ENCODE data around the gene EOLA1.
A peak's percentile ranks its signal among the peaks of the same experiment; 100 is the strongest.
"Not testable (repeated sequence)": the region's sequence is repeated elsewhere in the genome, so short reads cannot be mapped to it uniquely, and the experiment has no call there.

Gene EOLA1

DNA sequence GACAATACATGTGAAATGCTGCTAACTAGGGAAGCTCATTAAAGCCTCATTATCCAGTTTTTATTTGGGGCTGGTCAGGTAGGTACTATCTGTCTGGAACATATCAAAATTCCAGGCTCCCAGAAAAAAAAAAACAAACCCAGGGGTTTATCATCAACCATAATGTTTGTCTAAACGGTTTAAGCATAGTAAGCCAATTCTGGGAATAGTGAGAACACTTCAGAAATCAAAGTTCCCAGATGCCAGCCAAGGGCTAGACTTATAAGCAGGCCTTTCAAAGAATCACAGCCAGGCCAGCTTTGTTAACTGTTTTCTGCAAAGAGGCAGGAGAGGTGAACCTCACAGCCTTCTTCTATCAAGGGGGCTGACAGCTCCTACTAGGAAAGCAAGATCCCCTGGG lies 43.8 kb upstream of the EOLA1 start:
- TF ChIP-seq, protein P1, sequence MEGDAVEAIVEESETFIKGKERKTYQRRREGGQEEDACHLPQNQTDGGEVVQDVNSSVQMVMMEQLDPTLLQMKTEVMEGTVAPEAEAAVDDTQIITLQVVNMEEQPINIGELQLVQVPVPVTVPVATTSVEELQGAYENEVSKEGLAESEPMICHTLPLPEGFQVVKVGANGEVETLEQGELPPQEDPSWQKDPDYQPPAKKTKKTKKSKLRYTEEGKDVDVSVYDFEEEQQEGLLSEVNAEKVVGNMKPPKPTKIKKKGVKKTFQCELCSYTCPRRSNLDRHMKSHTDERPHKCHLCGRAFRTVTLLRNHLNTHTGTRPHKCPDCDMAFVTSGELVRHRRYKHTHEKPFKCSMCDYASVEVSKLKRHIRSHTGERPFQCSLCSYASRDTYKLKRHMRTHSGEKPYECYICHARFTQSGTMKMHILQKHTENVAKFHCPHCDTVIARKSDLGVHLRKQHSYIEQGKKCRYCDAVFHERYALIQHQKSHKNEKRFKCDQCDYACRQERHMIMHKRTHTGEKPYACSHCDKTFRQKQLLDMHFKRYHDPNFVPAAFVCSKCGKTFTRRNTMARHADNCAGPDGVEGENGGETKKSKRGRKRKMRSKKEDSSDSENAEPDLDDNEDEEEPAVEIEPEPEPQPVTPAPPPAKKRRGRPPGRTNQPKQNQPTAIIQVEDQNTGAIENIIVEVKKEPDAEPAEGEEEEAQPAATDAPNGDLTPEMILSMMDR (IDR thresholded peaks at IDR 0.05; ENCODE audit: low read depth, low read length) = no peak
- no peak for DNase-seq (ENCODE audit: low read depth, low spot score)
- H3K4me3 ChIP-seq (ENCODE audit: low read depth, low read length) = no peak overlapping the region
- in situ Hi-C loops (cut with HindIII; ENCODE audit: low sequenced_read_pairs) = no loop called here

DNA sequence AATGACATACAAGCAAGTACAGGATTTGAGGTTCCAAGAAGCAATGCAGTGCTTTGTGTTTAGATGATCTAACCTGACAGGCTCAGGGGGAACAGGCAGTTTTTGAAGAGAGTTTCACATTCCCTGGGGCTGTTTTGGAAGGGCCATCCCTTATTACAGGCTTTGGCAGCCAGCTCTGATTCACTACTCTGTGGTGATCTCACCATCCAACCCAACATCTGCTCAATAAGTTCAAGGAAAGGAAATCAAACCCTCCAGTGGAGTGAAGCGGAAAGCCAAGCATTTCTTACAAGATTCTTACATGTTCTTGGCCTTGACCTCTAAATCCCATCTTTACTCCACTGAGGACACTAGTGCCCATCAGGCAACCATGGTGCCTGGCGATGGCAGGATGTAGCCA lies 43.2 kb upstream of the EOLA1 start:
- DNase-seq (ENCODE audit: low read depth, low spot score) = peak; percentile 49
- H3K4me3 ChIP-seq (ENCODE audit: low read depth, low read length) = no peak overlapping the region
- in situ Hi-C loops (cut with HindIII; ENCODE audit: low sequenced_read_pairs) = no loop called here
- TF ChIP-seq, protein P1 (IDR thresholded peaks at IDR 0.05; ENCODE audit: low read depth, low read length) = no peak

DNA sequence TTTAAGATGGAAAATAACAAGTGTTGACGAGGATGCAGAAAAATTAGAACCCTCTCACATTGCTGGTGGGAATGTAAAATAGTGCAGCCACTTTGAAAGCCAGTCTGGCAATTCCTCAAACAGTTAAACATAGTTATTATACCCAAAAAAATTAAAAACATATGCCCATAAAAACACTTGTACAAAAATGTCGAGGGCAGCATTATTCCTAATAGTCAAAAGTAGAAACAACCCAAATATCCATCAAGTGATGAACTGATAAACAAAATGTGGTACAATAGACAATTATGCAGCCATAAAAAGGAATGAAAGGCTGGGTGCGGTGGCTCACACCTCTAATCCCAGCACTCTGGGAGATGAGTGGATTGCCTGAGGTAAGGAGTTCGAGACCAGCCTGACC lies 42.0 kb upstream of the EOLA1 start:
- no peak for DNase-seq (ENCODE audit: low read depth, low spot score)
- in situ Hi-C loops (cut with HindIII; ENCODE audit: low sequenced_read_pairs) = no loop called here
- TF ChIP-seq, protein P1 (IDR thresholded peaks at IDR 0.05; ENCODE audit: low read depth, low read length) = no peak
- H3K4me3 ChIP-seq (ENCODE audit: low read depth, low read length) = no peak overlapping the region

DNA sequence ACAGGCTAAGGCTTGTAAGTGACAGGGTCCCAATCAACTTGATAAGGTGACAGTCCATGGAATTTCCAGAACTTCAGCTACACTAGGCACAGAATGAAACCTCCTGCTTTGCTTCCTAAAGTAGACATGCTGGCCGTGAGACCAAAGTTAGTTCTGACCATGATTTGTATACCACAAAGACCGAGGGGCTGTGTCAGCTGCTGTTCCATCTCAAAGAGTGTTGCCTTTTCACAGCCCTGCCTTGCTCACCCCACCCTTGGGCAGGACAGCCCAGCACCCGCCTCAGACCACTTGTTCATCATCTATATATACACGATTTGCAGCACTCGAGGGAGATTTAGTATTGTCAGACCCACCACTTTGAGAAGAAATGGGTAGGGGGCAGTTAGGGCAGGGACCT lies 41.0 kb upstream of the EOLA1 start:
- H3K4me3 ChIP-seq (ENCODE audit: low read depth, low read length) = no peak overlapping the region
- in situ Hi-C loops (cut with HindIII; ENCODE audit: low sequenced_read_pairs) = no loop called here
- TF ChIP-seq, protein P1 (IDR thresholded peaks at IDR 0.05; ENCODE audit: low read depth, low read length) = no peak
- no peak for DNase-seq (ENCODE audit: low read depth, low spot score)

DNA sequence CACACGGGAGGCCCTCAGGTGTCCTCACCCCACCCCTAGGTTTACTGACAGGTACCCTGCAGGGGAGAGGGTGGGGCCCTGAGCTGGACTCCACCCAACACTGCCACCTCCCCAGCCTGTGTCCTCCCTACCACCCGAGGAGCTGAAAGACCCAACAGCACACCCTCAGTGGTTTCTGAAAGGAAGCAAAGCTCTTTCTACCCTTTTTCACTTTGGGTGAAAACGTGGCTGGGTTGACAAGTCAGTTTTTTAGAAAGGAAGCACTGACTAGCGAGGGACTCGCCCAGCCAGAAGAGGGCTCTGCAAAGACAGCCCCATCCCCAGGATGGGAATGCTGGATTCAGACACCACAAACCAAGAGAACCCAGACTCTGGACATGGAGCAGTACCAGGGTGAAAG lies 37.9 kb upstream of the EOLA1 start:
- DNase-seq (ENCODE audit: low read depth, low spot score); in situ Hi-C loops (cut with HindIII; ENCODE audit: low sequenced_read_pairs); H3K4me3 ChIP-seq (ENCODE audit: low read depth, low read length): not testable (repeated sequence)

DNA sequence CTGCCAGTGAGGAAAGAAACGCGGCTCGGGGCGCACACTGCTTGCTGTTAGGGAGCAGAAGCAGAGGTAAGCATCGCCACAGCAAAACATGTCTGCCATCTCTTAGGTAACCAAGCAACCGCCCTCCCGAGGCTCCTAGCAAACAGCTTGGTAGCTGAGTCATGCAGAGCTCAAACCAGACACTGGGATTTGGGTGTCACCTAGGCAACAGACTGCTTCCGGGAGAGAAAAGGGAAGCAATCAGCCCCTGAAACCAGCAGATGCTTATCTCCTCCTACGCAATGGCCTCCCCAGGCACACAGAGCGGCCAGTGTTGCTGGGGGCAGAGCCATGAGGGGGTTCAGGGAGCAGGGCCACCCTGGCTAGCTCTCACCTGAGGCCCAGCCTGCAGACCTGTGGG lies 37.4 kb upstream of the EOLA1 start:
- H3K4me3 ChIP-seq (ENCODE audit: low read depth, low read length); in situ Hi-C loops (cut with HindIII; ENCODE audit: low sequenced_read_pairs): not testable (repeated sequence)
- DNase-seq (ENCODE audit: low read depth, low spot score) = peak; percentile 28

DNA sequence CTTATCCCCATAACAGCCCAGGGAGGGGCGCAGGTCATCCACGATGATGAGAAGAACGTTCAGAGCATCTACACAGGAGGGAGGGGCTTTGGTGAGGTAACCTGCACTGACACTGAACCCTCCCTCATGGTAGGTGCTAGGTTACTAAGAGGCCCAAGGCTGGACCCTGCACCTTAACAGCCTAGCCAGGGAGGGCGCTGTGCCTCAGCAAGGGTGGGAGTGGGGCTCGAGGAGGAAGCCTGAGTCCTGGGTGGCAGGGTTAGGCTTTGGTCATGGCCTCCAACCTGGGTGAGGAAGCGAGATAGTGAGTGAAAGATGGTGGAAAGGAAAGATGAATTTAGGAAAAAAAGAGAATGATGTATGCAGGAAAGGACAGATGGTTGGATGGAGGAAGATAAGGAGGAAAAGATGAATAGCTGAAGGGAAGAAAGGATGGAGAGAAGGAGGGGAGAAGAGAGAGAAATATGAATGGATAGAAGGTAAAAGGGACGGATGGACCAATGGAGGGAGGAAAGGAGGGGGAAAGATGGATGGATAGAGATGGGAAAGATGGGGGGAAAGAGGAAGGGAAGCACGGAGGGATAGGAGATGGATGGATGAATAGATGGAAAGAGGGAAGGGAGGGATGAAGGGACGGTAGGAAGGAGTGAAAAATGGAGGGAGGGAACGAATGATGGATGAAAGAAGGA lies 36.4 kb upstream of the EOLA1 start:
- TF ChIP-seq, protein P1 (IDR thresholded peaks at IDR 0.05; ENCODE audit: low read depth, low read length) = peak; percentile 34
- no peak for DNase-seq (ENCODE audit: low read depth, low spot score)

More for the DNA sequence above, 36.4 kb upstream of the EOLA1 start:
- H3K4me3 ChIP-seq (ENCODE audit: low read depth, low read length) = peak overlapping the region; percentile 63
- in situ Hi-C loops (cut with HindIII; ENCODE audit: low sequenced_read_pairs) = no loop called here
